HT-29 (cell line): ENCODE data around the gene LRRC51. TPM values are rescaled to one million over a fixed set of nuclear protein-coding genes. Genes with fewer than 3 reads are reported as not detected.
"Not testable (repeated sequence)": the region's sequence is repeated elsewhere in the genome, so short reads cannot be mapped to it uniquely, and the experiment has no call there.

Experiments used
- DNase-seq: peaks from one replicate; pipeline ENCODE4 v3.0.0-alpha.2; 2015; ENCODE audit warnings: low spot score
- small RNA-seq: library from RNA; depleted of rRNA; stranded (forward); fragments of <200 nt; gene quantifications from one replicate; pipeline ENCODE3, GENCODE V24; 2014
- total RNA-seq: library from RNA; depleted of rRNA; stranded (reverse); fragments of >200 nt; shearing (Covaris generic); gene quantifications from 2 replicates; pipeline ENCODE4 v1.2.3, GENCODE V29; 2014; rRNA removed

The LRRC51 gene
- total RNA-seq, 1 experiment from 2014 or later, result 33.5 TPM

- no peak for DNase-seq
Measured at GRCh38 chr11:72138821-72139390, 58.3 kb downstream of the LRRC51 start.

GRCh38 chr11:72139500-72139899, 58.9 kb downstream of the LRRC51 start:
- DNase-seq, result no peak

GRCh38 chr11:72140661-72141060, 60.0 kb downstream of the LRRC51 start:
- DNase-seq, result no peak

- DNase-seq, result no peak
Measured at GRCh38 chr11:72141066-72141465, 60.4 kb downstream of the LRRC51 start.

- DNase-seq, result not testable (repeated sequence)
Measured at GRCh38 chr11:72142086-72142485, 61.4 kb downstream of the LRRC51 start.

GRCh38 chr11:72142543-72142942, 61.9 kb downstream of the LRRC51 start:
- DNase-seq, result not testable (repeated sequence)

GRCh38 chr11:72144807-72145565, 64.3 kb downstream of the LRRC51 start:
- DNase-seq, result no peak

Small RNAs within 50 kb of the gene (small RNA-seq; reads per million reads assigned to genes)
- gene MIR3165 (not detected), gene RNU6-72P (not detected)

Other genes with a start within 250 kb of the LRRC51 start
- not detected in 2 replicates for gene DEFB108B, start 247.7 kb upstream of the LRRC51 start, total RNA-seq
- not detected in 2 replicates for gene DEFB131B, start 202.4 kb upstream of the LRRC51 start, total RNA-seq
- 10.7 and 16.4 TPM in 2 replicates for gene XNDC1N, start 152.3 kb upstream of the LRRC51 start, total RNA-seq
- 28.1 and 31.7 TPM in 2 replicates for gene RNF121, start 151.8 kb upstream of the LRRC51 start, total RNA-seq
- gene IL18BP, start 81.9 kb upstream of the LRRC51 start, total RNA-seq, result 3.4 and 5.8 TPM in 2 replicates
- gene NUMA1, start 308 bp upstream of the LRRC51 start, total RNA-seq, result 214 and 241 TPM in 2 replicates
- 143 and 161 TPM in 2 replicates for gene LAMTOR1, start 22.4 kb downstream of the LRRC51 start, total RNA-seq
- 0.08 TPM in 1 of 2 replicates, not detected in the other for gene TOMT, start 25.1 kb downstream of the LRRC51 start, total RNA-seq
- gene ANAPC15, start 31.8 kb downstream of the LRRC51 start, total RNA-seq, result 81.1 and 85.9 TPM in 2 replicates
- not detected in 2 replicates for gene FOLR3, start 54.9 kb downstream of the LRRC51 start, total RNA-seq
- 6.1 and 6.2 TPM in 2 replicates for gene FOLR1, start 111.3 kb downstream of the LRRC51 start, total RNA-seq
- not detected in 2 replicates for gene FOLR2, start 135.9 kb downstream of the LRRC51 start, total RNA-seq
- 97.2 and 133 TPM in 2 replicates for gene INPPL1, start 143.9 kb downstream of the LRRC51 start, total RNA-seq
- not detected in 2 replicates for gene PHOX2A, start 163.3 kb downstream of the LRRC51 start, total RNA-seq